Femur (tissue), 1 donor: ENCODE data around the gene RPS2.
"Not testable (repeated sequence)": the region's sequence is repeated elsewhere in the genome, so short reads cannot be mapped to it uniquely, and the experiment has no call there.

ENCODE experiments used
- DNase-seq: peaks from one replicate; pipeline ENCODE4 v3.0.0-alpha.2; 2017

The RPS2 gene

DNA sequence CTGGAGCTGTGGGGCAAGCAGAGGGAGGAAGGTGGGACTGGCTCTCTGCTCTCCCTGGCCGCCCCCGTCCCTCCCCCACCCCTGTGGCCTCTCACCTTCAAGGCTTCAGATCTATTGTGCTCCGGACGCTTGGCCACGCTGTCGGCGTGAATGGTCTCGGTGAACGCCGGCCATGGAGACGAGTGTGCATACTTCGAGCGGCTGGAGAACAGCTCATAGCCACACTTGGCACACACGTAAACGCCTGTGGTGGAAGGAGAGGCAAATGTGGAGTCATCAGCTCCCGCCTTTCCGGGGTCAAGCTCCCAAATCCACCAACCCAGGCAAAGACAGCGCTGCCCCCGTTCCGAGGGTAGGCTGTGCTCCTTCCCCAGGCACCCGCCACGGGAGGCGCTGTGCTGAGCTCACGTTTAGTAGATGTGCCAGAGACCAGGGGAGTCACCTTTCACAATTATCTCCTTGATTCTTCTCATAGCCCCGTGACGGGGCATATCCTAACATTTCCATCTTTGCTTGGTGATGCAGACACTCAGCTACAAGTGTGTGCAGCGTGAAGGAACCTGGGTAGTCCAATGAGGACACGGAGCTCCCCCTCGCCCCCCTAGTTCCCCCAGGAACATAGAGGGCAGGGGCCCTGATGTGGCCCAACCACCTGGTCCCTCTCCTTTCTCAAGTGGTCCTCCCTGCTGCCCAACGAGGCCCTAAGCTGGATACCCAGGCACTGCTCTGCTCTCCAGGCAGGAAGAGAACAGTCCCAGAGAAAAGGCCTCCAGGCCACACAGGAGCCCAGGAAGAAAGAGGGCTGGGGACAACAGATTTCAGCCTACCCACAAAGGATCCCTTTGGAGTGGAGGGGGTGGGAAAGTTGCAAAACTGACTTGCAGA lies 23.2 kb downstream of the RPS2 start:
- peak; percentile 20 for DNase-seq

DNA sequence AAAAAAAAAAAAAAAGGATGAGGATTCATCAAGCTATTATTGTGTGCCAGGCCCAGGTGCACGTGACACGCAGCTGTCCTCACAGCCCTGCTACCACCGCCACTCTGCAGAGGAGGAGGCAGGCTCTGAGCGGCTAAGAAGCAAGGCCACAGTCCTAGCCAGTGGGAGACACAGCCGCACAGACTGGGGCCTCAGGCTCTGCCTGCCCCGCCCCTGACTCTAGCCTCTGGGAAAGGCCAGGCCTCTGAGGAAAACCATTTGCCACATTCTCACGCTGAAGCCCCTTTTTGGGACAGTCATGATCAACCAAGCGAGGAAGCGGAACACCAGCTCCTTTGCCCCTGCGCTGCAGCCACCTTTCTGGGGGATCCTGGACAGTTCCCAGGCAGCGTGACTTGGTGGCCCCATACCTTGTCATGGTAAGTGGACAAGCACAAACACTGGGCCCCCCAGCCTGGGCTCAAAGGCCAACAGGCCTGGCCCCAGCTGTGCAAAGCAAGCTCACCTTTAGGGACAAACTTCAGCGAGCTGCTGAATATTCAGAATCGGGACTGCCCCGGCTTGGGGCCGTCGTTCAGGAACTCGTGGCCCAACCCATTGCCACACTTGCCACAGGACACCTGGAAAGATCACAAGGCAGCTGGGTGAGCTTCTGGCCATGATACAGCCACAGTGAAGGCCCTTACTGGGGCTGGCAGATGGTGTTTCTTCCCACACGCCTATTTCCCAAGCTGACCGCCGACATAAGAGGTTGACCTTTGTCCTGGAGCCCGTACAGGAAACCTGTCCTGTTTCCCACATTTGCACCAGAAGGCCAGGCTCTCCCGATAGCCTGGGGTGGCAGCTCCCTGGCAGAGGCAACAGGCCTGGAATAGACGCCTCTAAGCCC lies 24.1 kb downstream of the RPS2 start:
- peak; percentile 20 for DNase-seq

DNA sequence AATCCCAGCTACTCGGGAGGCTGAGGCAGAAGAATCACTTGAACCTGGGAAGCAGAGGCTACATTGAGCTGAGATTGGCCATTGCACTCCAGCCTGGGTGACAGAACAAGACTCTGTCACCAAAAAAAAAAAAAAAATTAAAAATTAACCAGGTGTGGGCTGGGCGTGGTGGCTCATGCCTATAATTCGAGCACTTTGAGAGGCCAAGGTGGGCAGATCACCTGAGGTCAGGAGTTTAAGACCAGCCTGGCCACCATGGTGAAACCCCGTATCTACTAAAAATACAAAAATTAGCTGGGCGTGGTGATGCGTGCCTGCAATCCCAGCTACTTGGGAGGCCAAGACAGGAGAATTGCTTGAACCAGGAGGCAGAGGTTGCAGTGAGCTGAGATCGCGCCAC lies 24.8 kb downstream of the RPS2 start:
- not testable (repeated sequence) for DNase-seq

DNA sequence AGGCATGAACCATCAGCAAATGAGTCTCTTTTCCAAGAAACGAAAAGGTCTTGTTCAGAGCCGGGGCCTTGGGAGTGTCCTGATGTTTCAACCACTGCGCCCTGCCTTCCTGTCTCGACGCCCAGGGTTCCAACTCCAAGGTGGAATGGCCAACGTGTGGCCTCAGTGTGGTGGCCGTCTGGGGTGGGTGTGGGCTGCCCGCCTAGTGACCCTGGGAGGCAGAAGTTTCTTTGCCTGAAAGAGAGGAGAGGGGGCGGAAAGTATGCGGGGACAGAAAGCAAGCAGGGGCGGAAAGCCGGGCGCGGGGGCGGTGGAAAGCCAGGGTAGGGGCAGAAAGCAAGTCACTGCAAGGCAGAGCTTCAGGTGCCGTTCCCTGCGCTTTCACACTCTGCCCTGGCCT lies 25.7 kb downstream of the RPS2 start:
- DNase-seq: peak; percentile 14

DNA sequence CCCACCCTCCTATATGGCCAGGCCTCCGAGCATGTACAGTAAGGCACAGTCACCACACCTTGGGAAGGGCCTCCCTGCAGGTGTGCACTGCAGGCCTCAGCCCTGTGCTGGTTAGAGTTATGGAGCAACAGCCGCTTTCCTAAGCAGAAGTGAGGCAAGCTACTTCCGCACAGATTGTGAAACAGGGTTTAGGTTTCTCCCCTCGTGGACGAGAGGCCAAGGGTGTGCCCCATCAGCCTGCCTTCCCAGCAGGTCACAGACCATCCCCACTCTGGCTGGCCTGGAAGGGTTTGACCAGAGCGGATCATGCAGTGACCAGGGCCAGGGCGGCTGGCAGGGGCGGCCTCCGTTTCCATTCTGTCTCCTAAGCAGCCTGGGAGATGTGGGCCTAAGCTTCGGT lies 26.3 kb downstream of the RPS2 start:
- DNase-seq: peak; percentile 57

DNA sequence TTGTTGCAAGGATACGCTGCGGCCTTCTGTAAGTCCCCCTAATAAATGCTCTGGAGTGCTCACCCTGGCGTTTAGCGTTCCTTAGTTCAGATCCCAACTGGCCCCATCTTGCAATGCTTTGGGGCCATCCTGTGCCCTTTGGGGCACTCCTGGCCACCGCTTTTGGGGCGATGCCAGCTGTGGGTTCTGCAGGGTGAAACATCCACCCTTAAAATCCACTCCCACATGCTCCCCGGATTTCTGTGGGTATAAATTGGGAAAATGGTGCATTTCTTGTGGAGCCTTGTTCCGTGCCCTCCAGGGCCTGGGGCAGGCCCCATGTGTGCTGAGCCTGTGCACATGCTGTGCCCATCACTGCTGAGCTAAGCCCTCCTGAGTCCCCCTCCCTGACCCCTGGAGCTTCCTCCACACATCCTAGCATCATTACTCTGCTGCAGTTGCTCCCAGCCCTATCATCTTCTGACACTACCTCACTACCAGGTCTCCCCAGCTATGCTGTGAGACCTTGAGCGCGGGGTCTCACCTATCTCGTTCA lies 27.6 kb downstream of the RPS2 start:
- DNase-seq: no peak

DNA sequence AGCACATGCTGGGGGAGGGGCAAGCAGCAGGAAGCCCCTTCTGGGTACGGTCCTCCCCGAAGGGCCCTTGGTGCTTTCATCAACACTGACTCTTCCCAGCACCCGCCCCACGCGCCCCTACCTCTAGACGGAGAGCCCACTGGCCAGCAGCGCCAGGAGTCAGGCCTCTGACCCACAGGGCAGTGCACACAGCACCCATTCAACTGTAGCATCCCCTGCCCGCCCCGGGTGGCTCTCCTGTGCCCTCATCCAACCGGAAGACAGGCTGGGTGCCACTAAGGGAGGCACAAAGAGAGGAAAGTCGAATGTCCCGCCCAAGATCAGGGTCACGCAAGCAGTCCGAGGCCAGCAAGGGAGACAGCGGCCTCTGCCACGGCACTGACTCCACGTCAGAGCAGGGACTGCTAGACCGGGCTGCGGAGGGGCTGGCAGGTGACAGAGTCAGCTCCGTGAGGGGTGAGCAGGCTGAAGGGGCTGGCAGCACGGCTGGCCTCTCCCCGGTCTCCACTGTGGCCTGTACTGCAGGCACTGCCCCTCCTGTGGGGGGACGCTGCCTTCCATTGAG lies 31.4 kb downstream of the RPS2 start:
- no peak for DNase-seq

DNA sequence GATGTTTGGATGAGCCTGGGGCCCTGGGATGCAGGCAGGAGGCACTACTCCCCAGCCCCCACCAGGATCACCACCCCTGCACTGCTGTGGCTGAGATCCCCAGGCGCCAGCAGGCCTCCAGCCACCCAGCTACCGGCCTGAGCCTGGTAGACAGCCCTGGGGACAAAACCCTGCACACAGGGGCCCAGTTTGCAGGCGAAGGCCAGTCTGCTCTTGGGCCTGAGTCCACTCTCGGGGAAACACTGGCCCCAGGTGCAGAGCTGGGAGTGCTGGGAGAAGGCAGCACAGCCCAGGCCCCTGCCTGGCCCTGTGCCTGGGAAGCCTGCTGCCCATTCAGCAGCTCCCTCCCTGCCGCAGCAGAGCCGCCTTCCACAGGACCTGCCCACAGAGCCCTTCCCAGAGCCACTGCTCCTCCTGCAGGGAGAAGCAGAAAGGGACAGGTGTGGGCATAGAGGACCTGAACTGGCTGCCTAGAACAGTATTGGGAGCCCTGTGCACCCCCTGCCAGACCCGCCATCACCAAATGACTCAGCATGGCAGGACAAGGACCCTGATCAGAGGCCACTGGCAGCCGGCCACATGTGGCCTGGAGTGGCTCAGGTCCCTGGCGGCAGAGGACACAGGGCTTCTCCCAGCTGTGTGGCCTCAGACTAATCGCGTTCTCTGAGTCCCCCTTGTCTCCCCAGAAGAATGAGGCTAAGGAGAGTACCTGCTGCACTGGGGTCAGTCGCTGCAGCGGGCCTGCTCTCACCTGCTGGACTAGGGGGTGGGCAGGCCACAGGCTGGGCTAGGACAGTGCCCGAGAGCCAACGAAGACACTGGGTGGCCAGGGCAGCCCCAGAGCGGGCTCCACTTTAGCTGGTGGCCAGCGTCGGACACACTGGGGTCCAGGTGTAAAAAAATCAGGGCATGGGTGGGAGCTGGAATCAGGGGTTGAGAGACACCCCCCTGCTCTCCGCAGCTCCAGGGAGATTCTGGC lies 32.3 kb downstream of the RPS2 start:
- DNase-seq: no peak

DNA sequence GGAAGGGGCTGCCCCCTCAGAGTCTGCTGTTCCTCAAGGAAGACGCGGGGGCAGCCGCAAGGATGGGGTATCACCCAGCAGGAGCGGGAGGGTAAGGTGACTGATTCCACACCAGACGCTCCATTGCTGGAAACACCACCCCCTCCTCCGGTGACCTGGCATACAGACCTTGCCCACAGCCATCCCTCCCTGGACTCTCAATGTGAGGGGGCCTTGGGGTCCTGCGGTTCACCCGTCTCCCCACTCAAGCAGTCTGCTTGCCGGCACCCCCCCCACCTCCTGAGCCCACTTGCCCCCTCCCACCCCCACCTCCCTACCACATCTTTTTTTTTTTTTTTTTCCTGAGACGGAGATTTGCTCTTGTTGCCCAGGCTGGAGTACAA lies 34.3 kb downstream of the RPS2 start:
- DNase-seq: no peak

DNA sequence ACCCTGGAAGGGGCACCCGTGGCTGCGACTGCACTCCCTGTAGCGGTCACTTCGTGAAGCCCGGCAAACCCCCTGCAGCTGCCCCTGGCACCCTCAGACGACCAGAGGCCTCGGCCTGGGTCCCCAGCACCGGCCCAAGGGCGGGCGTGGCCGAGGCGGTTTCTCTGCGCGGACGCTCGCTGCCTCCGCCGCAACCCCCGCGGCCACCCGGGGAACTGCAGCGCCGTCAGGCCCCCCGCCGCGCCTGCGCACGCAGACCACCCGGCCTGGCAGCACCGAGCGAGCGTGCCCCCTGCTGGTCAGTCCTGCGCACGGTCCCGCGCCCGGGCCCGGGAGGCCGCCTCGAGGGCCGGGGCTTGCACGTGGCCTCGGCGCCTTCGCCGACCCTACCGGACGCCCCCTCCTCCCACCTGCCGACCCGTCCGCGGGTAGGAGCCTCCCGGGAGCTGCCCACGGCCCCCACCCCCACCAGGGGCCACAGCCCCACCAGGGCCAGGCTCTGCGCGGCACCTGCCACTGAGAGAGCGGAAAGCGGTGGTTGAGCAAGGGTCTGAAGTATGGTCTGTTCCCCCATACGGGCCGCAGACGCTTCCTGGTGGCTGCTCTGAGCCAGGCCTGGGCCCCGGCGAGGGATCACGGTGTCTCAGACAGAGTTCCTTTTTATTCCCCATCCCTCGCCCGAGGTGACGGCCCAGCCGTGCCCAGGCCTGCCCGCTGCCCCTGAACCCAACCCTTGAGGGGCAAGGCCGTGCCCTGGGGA lies 34.9 kb downstream of the RPS2 start:
- peak; percentile 94 for DNase-seq

DNA sequence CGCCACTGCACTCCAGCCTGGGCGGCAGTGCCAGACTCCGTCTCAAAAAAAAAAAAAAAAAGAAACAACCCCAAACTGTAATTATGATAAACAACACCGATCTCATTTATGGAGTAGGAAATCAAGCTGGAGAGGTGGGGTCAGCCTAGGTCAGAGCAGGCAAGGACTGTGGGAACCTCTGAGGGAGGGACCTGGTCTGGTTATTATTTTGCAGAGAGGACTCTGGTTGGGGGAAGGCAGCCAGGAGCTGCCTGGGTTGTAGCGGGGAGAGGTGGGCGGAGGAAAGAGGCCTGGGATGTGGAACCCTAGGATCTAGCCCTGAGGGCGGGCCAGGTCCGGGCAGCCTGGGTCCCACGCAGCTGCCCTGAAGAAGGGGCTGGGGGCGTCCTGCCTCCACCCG lies 35.5 kb downstream of the RPS2 start:
- peak; percentile 53 for DNase-seq

DNA sequence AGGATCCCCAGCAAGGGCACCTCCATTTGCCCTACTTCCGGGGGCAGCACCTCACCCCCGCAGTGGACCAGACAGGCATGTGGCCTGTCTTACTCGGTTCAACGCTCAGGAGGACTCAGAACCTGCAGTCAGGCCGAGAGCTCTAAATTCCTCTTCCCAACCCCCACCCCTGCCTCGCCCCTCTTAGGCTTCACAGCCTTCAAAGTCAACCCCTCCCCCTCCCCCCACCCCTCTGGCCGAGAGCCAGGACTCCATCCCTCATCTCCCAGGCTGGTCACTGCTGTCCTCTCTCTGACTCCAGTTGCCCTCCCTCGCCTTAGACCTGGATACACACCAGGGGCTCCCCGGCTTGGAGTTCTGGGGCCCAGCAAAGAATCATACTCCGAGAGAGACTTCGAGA lies 38.4 kb downstream of the RPS2 start:
- DNase-seq: no peak

DNA sequence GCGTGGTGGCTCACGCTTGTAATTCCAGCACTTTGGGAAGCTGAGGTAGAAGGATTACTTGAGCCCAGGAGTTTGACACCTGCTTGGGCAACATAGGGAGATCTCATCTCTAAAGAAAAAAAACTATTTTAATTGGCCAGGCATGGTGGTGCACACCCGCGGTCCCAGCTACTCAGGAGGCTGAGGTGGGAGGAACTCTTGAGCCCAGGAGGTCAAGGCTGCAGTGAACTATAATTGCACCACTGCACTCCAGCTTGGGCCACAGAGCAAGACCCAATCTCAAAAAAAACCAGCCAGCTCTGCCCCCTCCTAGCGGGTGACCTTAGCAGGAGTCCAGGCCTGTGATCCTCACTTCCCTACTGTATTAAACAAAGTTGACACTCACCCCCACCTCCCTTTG lies 40.5 kb downstream of the RPS2 start:
- DNase-seq: no peak

DNA sequence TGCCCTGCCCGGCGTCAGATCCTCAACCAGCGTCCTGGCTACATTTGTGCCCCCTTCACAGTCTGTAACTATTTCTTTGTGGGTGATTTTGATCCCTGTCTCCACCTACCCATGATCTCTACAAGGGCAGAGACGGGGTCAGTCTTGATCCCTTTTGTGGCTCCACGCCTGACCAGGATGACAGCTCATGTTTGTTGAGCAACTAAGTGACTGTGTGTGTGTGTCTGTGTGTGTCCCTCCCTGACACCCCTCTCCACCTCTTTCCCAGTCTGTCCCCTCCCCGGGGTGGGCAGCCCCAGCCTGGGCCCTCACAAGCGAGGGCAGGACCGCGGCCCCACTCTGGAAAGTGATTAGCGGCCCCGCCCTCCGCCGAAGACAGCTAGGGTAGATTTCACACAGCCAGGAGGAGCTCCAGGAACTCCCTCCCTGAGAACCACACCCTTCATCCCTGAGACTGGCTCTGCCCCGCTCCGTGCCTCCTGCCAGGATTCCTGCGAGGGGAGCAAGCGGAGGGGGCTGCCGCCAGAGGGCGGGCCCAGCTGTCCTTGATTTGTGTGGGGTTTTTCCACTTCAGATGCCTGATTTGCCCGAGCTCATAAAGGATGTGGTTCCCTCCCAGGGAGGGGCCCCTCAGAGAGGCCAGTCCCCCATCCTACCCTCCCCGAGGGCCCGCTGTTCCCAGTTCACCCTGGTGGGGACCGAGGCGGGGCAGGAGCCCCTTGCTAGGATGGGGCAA lies 41.2 kb downstream of the RPS2 start:
- DNase-seq: peak; percentile 73

DNA sequence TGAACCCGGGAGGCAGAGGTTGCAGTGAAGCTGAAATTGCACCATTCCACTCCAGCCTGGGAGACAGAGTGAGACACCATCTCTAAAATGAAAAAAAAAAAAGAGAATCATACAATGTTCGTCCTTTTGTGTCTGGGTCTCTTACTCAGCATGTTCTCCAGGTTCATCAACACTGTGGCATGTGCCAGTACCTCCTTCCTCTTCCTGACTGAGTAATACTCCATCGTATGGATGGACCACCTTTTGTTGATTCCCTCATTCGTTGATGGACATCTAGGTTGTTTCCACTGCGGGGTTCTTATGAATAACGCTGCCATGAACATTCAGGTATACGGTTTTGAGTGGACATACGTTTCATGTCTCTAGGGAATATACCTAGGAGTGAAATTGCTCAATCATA lies 42.3 kb downstream of the RPS2 start:
- no peak for DNase-seq

DNA sequence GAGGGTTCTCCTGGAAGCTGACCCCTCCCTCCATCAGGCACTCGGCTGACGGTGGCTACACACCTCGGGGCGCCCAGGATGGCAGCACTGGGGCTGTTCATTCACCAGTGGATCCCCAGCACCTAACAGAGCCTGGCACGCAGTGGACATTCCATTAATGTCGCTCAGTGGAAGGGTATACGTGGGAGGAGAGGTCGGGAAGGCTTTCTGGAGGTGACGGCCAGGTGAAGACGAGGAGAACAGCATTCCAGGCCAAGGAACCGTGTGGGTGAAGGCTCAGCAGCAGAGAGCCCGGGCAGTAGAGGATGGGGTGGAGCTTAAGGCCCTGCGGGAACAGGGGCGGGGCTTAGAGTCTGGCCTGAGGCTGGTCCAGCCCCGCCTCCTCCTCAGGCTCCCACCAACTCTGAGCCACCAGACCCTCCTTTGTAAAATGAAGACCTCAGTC lies 43.9 kb downstream of the RPS2 start:
- no peak for DNase-seq

DNA sequence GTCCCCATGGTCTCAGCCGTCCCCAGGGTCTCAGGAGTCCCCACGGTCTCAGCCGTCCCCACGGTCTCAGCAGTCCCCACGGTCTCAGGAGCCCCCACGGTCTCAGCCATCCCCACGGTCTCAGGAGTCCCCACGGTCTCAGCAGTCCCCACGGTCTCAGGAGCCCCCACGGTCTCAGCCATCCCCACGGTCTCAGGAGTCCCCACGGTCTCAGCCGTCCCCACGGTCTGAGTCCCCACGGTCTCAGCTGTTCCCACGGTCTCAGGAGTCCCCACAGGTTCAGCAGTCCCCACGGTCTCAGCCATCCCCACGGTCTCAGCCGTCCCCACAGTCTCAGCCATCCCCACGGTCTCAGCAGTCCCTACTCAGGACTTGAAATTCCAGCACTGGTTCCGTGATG lies 44.5 kb downstream of the RPS2 start:
- DNase-seq: not testable (repeated sequence)

DNA sequence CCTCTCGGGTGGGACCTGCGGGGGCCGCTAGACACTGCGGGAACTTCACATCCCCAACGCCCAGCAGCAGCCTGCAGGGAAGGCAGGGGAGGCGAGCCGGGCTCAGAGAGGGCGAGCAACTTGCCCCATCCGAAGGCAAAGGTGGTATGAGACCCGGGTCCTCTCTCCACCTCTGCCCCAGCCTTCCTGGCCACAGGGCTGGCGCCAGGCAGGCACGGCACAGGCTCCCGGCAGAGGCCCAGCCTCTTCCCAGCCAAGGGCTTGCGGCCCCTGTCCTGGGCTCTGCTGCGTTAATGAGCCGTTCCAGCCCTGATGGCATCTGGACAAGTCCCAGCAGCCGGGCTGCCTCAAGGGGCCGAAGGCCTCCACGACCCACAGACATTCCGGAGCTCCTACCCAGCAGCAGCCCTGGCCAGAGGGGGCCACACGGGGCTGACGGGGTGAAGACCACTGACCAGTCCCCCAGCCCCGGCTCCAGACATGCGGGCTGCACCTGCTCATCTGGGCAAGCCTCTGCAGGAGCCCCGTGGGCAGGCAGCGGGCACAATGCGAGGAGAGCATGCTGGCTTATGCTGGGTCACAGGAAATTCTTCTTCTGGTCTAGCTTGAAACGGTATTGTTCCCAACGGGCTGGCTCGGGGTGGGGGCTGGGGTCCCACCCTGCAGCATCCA lies 45.2 kb downstream of the RPS2 start:
- peak; percentile 15 for DNase-seq

DNA sequence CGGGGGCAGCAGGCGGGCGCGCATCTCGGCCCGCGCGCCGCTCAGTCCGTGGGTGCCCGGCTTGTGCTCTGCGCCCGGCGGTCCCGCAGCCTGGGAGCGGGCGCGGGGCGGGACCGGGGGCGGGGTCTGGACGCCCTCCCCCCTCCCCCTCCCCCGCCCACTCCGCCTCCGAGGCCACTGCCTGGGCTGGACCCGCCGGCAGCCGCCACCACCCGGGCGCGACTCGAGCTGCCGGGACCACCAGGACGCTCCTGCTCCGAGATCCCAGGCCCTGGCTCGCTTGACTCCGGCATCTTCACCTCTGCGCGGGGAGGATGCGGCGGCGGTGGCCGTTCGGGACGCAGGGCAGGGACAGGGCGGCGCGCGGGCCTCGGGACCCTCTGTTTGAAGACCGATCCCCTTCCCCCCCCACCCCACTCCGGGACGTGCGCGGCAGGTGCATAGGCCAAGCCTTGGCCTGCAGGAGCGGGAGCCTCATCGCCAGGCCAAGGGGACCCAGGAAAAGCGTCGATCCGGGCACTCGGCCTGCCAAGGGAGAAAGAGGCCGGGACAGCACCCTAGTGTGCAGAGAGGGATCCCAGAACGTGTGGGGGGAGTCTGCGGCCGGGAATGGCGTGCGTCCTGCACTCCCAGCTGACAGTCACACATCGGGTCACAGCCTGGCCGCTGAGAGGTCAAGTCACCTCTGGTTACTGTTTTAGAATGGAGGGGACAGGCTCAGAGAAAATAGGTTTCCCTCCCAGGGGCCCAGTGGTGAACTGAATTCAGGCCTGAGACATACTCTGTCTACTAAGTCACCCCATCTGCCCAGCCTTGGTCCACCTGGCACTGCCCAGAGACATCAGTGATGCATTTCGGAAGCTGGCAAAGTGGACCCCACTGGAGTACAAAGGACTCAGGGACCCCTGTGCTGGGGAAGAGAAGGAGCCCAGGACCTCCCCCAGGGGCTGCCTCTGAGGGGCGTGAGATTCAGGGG lies 46.0 kb downstream of the RPS2 start, which contains the start of gene HS3ST6:
Gene HS3ST6 (minus strand): TSS at position 65 of the 976 bp plus-strand sequence. CDS start 92 bp downstream, outside the sequence.
- no peak for DNase-seq
